B cell (primary cell): Measurements from ENCODE around the gene STPG4. TPM values are rescaled to one million over a fixed set of nuclear protein-coding genes. Genes with fewer than 3 reads are reported as not detected.

Experiments used
- ATAC-seq: fragments of 200-7000 bp; cut with Tn5 transposase; one replicate; pipeline ENCODE4 v1.10.0; 2021; ENCODE audit warnings: low read depth, mild to moderate bottlenecking, moderate number of reproducible peaks, moderate library complexity
- CTCF ChIA-PET: fragments of 350-600 bp; sonication (Branson Sonifier 250); formaldehyde crosslinking; loops from one replicate; lab custom pipeline; 2021; ENCODE audit warnings: antibody characterized with exemption, inconsistent platforms; lab: Charles Lee
- POLR2A ChIA-PET: fragments of 350-600 bp; sonication (Branson Sonifier 250); formaldehyde crosslinking; loops from one replicate; lab custom pipeline; 2021; ENCODE audit warnings: antibody characterized with exemption; lab: Charles Lee
- DNase-seq: peaks from one replicate; pipeline ENCODE4 v3.0.0; 2013
- H2AFZ ChIP-seq: 2 replicates; pipeline ENCODE4 v1.6.1; 2012; ENCODE audit warnings: mild to moderate bottlenecking, low read depth, low read length; ENCODE audit not compliant: insufficient read depth, poor library complexity, severe bottlenecking
- H3K27ac ChIP-seq, 2 donors: 1 replicate in 1 of 2; 2 replicates in 1 of 2; pipeline ENCODE4 v1.5.1; 2012 to 2013; ENCODE audit warnings: low read length in 2 of 2, mild to moderate bottlenecking in 2 of 2, moderate library complexity in 1 of 2
- H3K27me3 ChIP-seq, 4 experiments: fragments of 200-600 bp in 1 of 4; sonication (generic) in 1 of 4; replicated peaks in 1 of 4; 1 replicate in 2 of 4; 2 replicates in 2 of 4; pipeline versions ENCODE4 v1.6.1 to v1.7.0; 2013 to 2016; ENCODE audit warnings: low read length in 3 of 4, mild to moderate bottlenecking in 2 of 4, mixed read lengths in 1 of 4, moderate library complexity in 1 of 4; ENCODE audit not compliant: insufficient read depth in 4 of 4, control insufficient read depth in 3 of 4; ENCODE audit errors: control extremely low read depth in 1 of 4
- H3K36me3 ChIP-seq, 2 experiments: replicated peaks in 1 of 2; 1 replicate in 1 of 2; 2 replicates in 1 of 2; pipeline versions ENCODE4 v1.6.1 to v1.7.1; 2013; ENCODE audit warnings: low read length in 1 of 2; ENCODE audit not compliant: insufficient read depth in 2 of 2, control insufficient read depth in 1 of 2; ENCODE audit errors: control extremely low read depth in 1 of 2, extremely low read depth in 1 of 2
- H3K4me1 ChIP-seq, 2 donors: fragments of 200-600 bp in 1 of 2; sonication (generic) in 1 of 2; 1 replicate in 1 of 2; 2 replicates in 1 of 2; pipeline versions ENCODE4 v1.5.1 to v1.6.1; 2013 to 2017; ENCODE audit warnings: low read length in 2 of 2; ENCODE audit not compliant: control insufficient read depth in 2 of 2, insufficient read depth in 2 of 2
- H3K4me2 ChIP-seq: replicated peaks from 2 replicates; pipeline ENCODE3; 2012; ENCODE audit warnings: mild to moderate bottlenecking, low read depth, low read length; ENCODE audit not compliant: poor library complexity, severe bottlenecking
- H3K4me3 ChIP-seq, 5 experiments: fragments of 200-600 bp in 1 of 5; sonication (generic) in 1 of 5; 1 replicate in 3 of 5; 2 replicates in 2 of 5; pipeline versions ENCODE4 v1.5.1 to v1.7.0; 2011 to 2016; ENCODE audit warnings: low read length in 4 of 5, mild to moderate bottlenecking in 4 of 5, low read depth in 2 of 5, control low read depth in 1 of 5, moderate library complexity in 1 of 5; ENCODE audit not compliant: insufficient read depth in 1 of 5; ENCODE audit errors: control extremely low read depth in 1 of 5, extremely low read depth in 1 of 5
- H3K79me2 ChIP-seq: fragments of 200-600 bp; sonication (generic); one replicate; pipeline ENCODE4 v1.6.0; 2016; ENCODE audit warnings: low read length; ENCODE audit not compliant: control insufficient read depth, insufficient read depth
- H3K9ac ChIP-seq: fragments of 200-600 bp; sonication (generic); 2 replicates; pipeline ENCODE4 v1.6.1; 2017; ENCODE audit warnings: mild to moderate bottlenecking, low read length, moderate library complexity
- H3K9me3 ChIP-seq, 3 donors: one replicate each; pipeline versions ENCODE4 v1.6.1 to v1.7.1; 2013; ENCODE audit warnings: low read length in 2 of 3; ENCODE audit not compliant: control insufficient read depth in 2 of 3, insufficient read depth in 1 of 3; ENCODE audit errors: control extremely low read depth in 1 of 3
- H4K20me1 ChIP-seq: 2 replicates; pipeline ENCODE4 v1.6.0; 2012; ENCODE audit warnings: mild to moderate bottlenecking, low read length; ENCODE audit not compliant: insufficient read depth, control insufficient read depth, poor library complexity, severe bottlenecking
- H3K27ac Mint-ChIP-seq: one replicate; pipeline ENCODE4 v1.8.0; 2021; ENCODE audit warnings: mixed read lengths
- H3K27me3 Mint-ChIP-seq: one replicate; pipeline ENCODE4 v1.8.0; 2021; ENCODE audit warnings: mixed read lengths
- H3K4me1 Mint-ChIP-seq: one replicate; pipeline ENCODE4 v1.8.0; 2021; ENCODE audit warnings: mixed read lengths
- H3K4me3 Mint-ChIP-seq: one replicate; pipeline ENCODE4 v1.8.0; 2021; ENCODE audit warnings: mixed read lengths
- H3K9me3 Mint-ChIP-seq: one replicate; pipeline ENCODE4 v1.8.0; 2022; ENCODE audit warnings: mixed read lengths; ENCODE audit not compliant: insufficient read depth
- CTCF ChIP-seq: fragments of 200-600 bp; IDR thresholded peaks from one replicate; pipeline ENCODE4 v1.8.0; 2022; ENCODE audit warnings: antibody characterized with exemption, mild to moderate bottlenecking
- EZH2 ChIP-seq: IDR thresholded peaks from 2 replicates; pipeline ENCODE4 v1.6.1; 2012; ENCODE audit warnings: borderline replicate concordance, low read depth, mild to moderate bottlenecking, moderate library complexity, low read length; ENCODE audit not compliant: insufficient read depth, poor library complexity, severe bottlenecking
- WGBS: methylation state at CpG from one replicate; pipeline ENCODE4 v1.1.5; 2013; ENCODE audit warnings: missing lambda C conversion rate; ENCODE audit not compliant: insufficient coverage; 5-methylcytosine and 5-hydroxymethylcytosine counted together
- intact Hi-C: fragments of 100-400 bp; cut with micrococcal nuclease; formaldehyde crosslinking; loops from one replicate; pipeline ENCODE4 v1.10.0; 2022
- polyA plus RNA-seq: library from polyadenylated mRNA; depleted of rRNA; stranded (reverse); fragments of >200 nt; gene quantifications from 2 replicates; pipeline ENCODE4 v1.2.3, GENCODE V29; 2012
- total RNA-seq, 2 donors: library from RNA; stranded (reverse); fragments of 120-200 nt in 1 of 2; gene quantifications; 1 replicate in 1 of 2; 2 replicates in 1 of 2; pipeline versions ENCODE4 v1.2.3 to v1.2.4, GENCODE V29; 2013 to 2022

Gene STPG4
- total and polyA plus RNA-seq, 2 donors (not counting 1 experiment from before 2014, with no cell fraction given) = 0.31 to 0.79 TPM

GRCh38 chr2:47043891-47044239 is 111.2 kb downstream of the STPG4 start:
- Mint-ChIP-seq H3K27me3 (no peaks in the 10 kb centered on the region), H3K27ac (peak overlapping the region; percentile 72), H3K4me3 (peak overlapping the region; percentile 24), H3K9me3 (no peaks in the 10 kb centered on the region), H3K4me1 (peaks cover 34% of the 10 kb centered on the region)
- peaks cover 64% of the 10 kb centered on the region for H3K79me2 ChIP-seq
- 55% methylated on average over 4 of the region's 4 CpGs for whole genome bisulfite sequencing
- H3K36me3 ChIP-seq = peaks cover 0 to 82% of the 10 kb centered on the region in 2 experiments
- ChIA-PET POLR2A (no interaction called here), CTCF (interaction anchor here (1.7 kb wide), 1 partner anchor 280 kb away, joined by 5 read pairs; no protein-coding TSS in a partner anchor)
- H3K4me3 ChIP-seq = no peak overlapping the region
- ATAC-seq (peak; percentile 46), DNase-seq (peak; percentile 28)
- no peak overlapping the region for H3K9ac ChIP-seq
- intact Hi-C loops = no loop called here
- H3K9me3 ChIP-seq = no peaks in the 10 kb centered on the region
- H4K20me1 ChIP-seq = peaks cover 18% of the 10 kb centered on the region
- no peak overlapping the region for H2AFZ ChIP-seq
- peak overlapping the region in 1 of 2 donors; percentile 32 for H3K27ac ChIP-seq
- no peaks in the 10 kb centered on the region for H3K27me3 ChIP-seq
- no peak for TF ChIP-seq EZH2
- TF ChIP-seq CTCF = no peak
- peaks cover 25 to 29% of the 10 kb centered on the region in 2 donors for H3K4me1 ChIP-seq
- peak overlapping the region; percentile 40 for H3K4me2 ChIP-seq

- CTCF ChIA-PET = interaction anchor here (1.3 kb wide), 1 partner anchor 280 kb away, joined by 3 read pairs; no protein-coding TSS in a partner anchor
- peaks cover 0 to 79% of the 10 kb centered on the region in 2 experiments for H3K36me3 ChIP-seq
- no peaks in the 10 kb centered on the region for H3K27me3 Mint-ChIP-seq
- H3K4me1 Mint-ChIP-seq = peaks cover 39% of the 10 kb centered on the region
- ATAC-seq (no peak), DNase-seq (no peak)
- no peak overlapping the region for H3K4me3 ChIP-seq
- H3K9ac ChIP-seq = no peak overlapping the region
- H4K20me1 ChIP-seq = peaks cover 18% of the 10 kb centered on the region
- H3K9me3 ChIP-seq = no peaks in the 10 kb centered on the region
- peaks cover 61% of the 10 kb centered on the region for H3K79me2 ChIP-seq
- no peaks in the 10 kb centered on the region for H3K27me3 ChIP-seq
- peak overlapping the region; percentile 40 for H3K4me2 ChIP-seq
- peak overlapping the region; percentile 63 for H3K27ac Mint-ChIP-seq
- H3K4me1 ChIP-seq = peaks cover 29 to 34% of the 10 kb centered on the region in 2 donors
- no peak overlapping the region for H2AFZ ChIP-seq
- TF ChIP-seq EZH2 (no peak), CTCF (no peak)
- no peak overlapping the region for H3K4me3 Mint-ChIP-seq
- H3K9me3 Mint-ChIP-seq = no peaks in the 10 kb centered on the region
- WGBS = 76% methylated on average over 8 of the region's 8 CpGs
- POLR2A ChIA-PET = interaction anchor here (0.5 kb wide), 1 partner anchor 373 kb away, joined by 4 read pairs; no protein-coding TSS in a partner anchor
- intact Hi-C loops = no loop called here
- peak overlapping the region in 1 of 2 donors; percentile 32 for H3K27ac ChIP-seq
Observed at GRCh38 chr2:47043142-47043890, 111.8 kb downstream of the STPG4 start.
